ENCODE results near the gene TOGARAM2.

TOGARAM2 gene

GRCh38 chr2:28981016-28981441 is at the start of gene TOGARAM2:
TOGARAM2 (plus strand) TSS chr2:28981298; CDS start chr2:28994835, 13,537 bp downstream.
- DNase-seq = no peak

- no peak for DNase-seq
These were observed 46.3 kb upstream of the TOGARAM2 start for GRCh38 chr2:28934769-28935168.

- no peak for DNase-seq
These were observed 40.1 kb upstream of the TOGARAM2 start for GRCh38 chr2:28941008-28941407.

GRCh38 chr2:28944535-28945248 is 36.4 kb upstream of the TOGARAM2 start:
- DNase-seq = no peak

GRCh38 chr2:28948160-28948559 is 32.9 kb upstream of the TOGARAM2 start:
- no peak for DNase-seq

GRCh38 chr2:28949190-28949589 is 31.9 kb upstream of the TOGARAM2 start:
- no peak for DNase-seq

- DNase-seq = no peak
These were observed 31.3 kb upstream of the TOGARAM2 start for GRCh38 chr2:28949617-28950305.

- DNase-seq = no peak
These were observed 30.0 kb upstream of the TOGARAM2 start for GRCh38 chr2:28950941-28951630.

GRCh38 chr2:28951910-28952835 is 28.9 kb upstream of the TOGARAM2 start:
- no peak for DNase-seq

GRCh38 chr2:28952836-28953211 is 28.3 kb upstream of the TOGARAM2 start:
- DNase-seq = peak; percentile 77

- no peak for DNase-seq
These were observed 25.6 kb upstream of the TOGARAM2 start for GRCh38 chr2:28955467-28955866.

GRCh38 chr2:28956415-28956826 is 24.7 kb upstream of the TOGARAM2 start:
- DNase-seq = no peak

GRCh38 chr2:28956890-28957289 is 24.2 kb upstream of the TOGARAM2 start:
- peak; percentile 55 for DNase-seq

GRCh38 chr2:28958689-28959088 is 22.4 kb upstream of the TOGARAM2 start:
- peak; percentile 91 for DNase-seq

- no peak for DNase-seq
These were observed 20.7 kb upstream of the TOGARAM2 start for GRCh38 chr2:28960401-28960800.

GRCh38 chr2:28962505-28962904 is 18.6 kb upstream of the TOGARAM2 start:
- DNase-seq = no peak

GRCh38 chr2:28970464-28971160 is 10.5 kb upstream of the TOGARAM2 start:
- DNase-seq = no peak

- peak; percentile 52 for DNase-seq
These were observed 8.2 kb upstream of the TOGARAM2 start for GRCh38 chr2:28972778-28973335.

GRCh38 chr2:28974252-28974651 is 6.8 kb upstream of the TOGARAM2 start:
- no peak for DNase-seq

- no peak for DNase-seq
These were observed 5.4 kb upstream of the TOGARAM2 start for GRCh38 chr2:28975671-28976070.

GRCh38 chr2:28976584-28976983 is 4.5 kb upstream of the TOGARAM2 start:
- DNase-seq = no peak

All from NCI-H2171 treated with DMSO at 0.1 percent for 48 hours (cell line).